ENCODE results near the gene NKD1.

Gene NKD1

DNA sequence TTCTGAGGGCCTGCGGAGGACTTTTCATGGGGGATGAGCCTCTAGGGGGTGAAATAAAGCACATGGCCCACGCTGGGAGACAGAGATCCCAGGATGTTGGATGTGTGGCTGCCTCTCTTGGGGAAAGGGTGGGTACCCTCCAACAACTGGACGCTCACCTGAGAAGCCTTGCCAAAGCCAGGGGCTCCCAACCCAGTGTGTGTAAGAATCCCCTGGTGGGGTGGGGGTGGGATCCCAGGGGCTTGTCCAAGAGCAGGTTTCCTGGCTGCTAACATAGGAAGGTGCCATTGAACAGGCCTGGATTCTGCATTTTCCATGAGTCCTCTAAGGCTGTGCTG is 132.3 kb downstream of the NKD1 start:
- DNase-seq: no peak

- DNase-seq: peak; percentile 59
These were observed 133.1 kb downstream of the NKD1 start, which contains the start of gene SNX20 for GRCh38 chr16:50681021-50681885. Gene SNX20, minus strand, starts transcription at chr16:50681312. Its CDS starts 3,786 bp downstream, at chr16:50677526.

DNA sequence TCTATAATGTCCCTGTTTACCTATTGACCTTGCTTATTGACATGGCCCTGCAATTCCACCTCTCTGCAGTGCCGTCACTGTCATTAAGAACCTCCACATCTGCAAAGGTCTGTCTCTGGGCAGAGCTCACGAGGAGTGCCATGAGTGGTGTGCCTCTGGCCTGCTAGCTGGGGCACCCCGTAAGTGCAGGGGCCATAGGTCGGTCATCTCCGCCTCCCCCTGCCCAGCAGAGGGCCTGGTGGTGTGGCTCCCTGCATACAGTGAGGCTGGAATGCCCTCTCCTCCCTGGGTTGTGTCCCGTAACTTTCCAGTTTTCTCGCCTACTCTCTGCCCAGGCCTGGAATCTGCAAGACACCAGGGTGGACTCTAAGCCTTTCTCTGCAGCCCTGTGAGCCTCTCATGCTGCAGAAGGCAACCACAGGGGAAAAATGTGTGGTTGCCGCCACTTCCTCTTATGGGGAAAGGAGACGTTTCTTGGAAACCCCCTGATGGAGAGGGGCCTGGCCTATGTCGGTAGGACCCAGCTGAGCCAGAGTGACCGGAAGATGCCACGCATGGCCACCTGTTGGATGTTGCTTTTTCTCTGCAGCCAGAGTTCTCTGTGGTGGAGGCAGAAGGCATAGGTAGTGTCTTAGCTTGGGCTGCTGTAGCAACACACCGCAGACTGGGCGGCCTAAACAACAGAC is 135.6 kb downstream of the NKD1 start:
- no peak for DNase-seq

GRCh38 chr16:50684823-50685461 is 136.7 kb downstream of the NKD1 start:
- DNase-seq: no peak

DNA sequence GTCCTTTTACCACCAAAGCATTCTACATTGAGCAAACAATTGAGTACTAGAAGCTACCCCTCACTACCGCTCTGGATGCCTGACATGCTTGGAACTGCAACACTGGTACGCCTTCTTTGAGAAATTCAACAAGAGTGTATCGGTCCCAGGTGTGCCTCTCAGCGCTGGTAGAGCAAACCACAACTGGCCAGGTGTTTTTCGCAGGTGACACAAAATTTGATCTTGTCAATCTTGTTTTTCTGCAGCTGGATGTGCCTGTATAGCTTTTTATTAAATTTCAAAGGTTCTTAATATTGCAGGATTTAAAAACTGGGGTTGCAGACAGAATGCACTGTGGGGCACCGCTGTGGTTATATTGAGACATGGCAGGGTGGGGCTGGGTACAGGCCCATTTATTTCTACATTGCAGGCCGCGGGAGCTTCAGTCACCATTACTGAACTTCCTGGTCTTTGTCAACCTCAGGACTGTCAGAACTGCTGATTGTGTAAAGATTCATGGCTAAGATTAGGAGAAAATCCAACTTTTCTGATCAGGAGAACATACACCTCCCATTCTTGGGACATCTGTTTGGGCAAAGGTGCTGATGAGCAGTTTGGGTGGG is 137.4 kb downstream of the NKD1 start:
- DNase-seq: no peak

GRCh38 chr16:50688083-50688482 is 139.9 kb downstream of the NKD1 start:
- no peak for DNase-seq

- DNase-seq: no peak
These were observed 140.7 kb downstream of the NKD1 start for GRCh38 chr16:50688867-50689266.

GRCh38 chr16:50690177-50690576 is 142.0 kb downstream of the NKD1 start:
- no peak for DNase-seq

DNA sequence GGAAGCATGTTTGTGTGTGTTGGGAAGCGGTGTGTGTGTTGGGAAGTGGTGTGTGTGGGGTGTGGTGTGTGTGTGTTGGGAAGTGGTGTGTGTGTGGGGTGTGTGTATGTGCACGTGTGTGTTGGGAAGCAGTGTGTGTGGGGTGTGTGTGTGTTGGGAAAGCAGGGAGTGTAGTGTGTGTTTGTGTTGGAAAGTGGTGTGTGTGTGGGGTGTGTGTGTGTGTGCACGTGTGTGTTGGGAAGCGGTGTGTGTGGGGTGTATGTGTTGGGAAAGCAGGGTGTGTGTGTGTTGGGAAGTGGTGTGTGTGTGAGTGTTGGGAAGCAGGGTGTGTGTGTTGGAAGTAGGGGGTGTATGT is 144.4 kb downstream of the NKD1 start:
- DNase-seq: no peak

- DNase-seq: peak; percentile 40
These were observed 145.0 kb downstream of the NKD1 start, which contains the start of gene NOD2 for GRCh38 chr16:50692999-50693781. Gene NOD2, plus strand, starts transcription at chr16:50693606. Its CDS starts 5,890 bp downstream, at chr16:50699496.

GRCh38 chr16:50694206-50694605 is 146.0 kb downstream of the NKD1 start:
- DNase-seq: no peak

GRCh38 chr16:50695017-50696000 is 147.1 kb downstream of the NKD1 start:
- DNase-seq: no peak

GRCh38 chr16:50696126-50696525 is 147.9 kb downstream of the NKD1 start:
- DNase-seq: no peak

GRCh38 chr16:50696575-50697420 is 148.6 kb downstream of the NKD1 start:
- peak; percentile 52 for DNase-seq

DNA sequence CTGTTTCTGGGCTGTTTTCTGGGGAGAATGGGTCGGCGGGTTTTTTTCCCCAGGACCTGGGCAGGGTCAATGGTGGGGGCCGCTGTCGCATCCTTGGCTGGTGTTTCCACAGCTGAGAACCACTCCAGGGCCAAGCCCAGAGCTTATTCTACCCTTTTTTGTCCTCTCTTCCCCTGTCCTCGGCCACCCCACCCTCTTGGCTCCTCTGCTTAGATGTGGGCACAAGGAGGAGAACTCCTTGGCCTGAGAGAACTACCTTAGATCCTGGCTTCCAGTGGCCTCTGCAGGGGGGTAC is 149.2 kb downstream of the NKD1 start:
- DNase-seq: no peak

- DNase-seq: no peak
These were observed 149.9 kb downstream of the NKD1 start for GRCh38 chr16:50697881-50698767.
